NB4 (cell line): ENCODE data around the gene CADPS2.

Experiments used
- DNase-seq: peaks from one replicate; pipeline ENCODE4 v3.0.0; 2010; ENCODE audit warnings: low read depth
- H3K4me3 ChIP-seq: one replicate; pipeline ENCODE4 v1.5.1; 2011; ENCODE audit warnings: mild to moderate bottlenecking, low read depth, low read length, moderate library complexity
- CTCF ChIP-seq: IDR thresholded peaks from one replicate; pipeline ENCODE4 v1.5.1; 2012; ENCODE audit warnings: low read depth, low read length
- MYC ChIP-seq: IDR thresholded peaks from 2 replicates; pipeline ENCODE4 v1.6.1; 2011; ENCODE audit warnings: low read depth, low read length
- POLR2A ChIP-seq: IDR thresholded peaks from 2 replicates; pipeline ENCODE4 v1.6.1; 2011; ENCODE audit warnings: mild to moderate bottlenecking; ENCODE audit not compliant: insufficient read length; ENCODE audit errors: extremely low read depth
- TF ChIP-seq, protein P1 (sequence below): IDR thresholded peaks from 2 replicates; pipeline ENCODE4 v1.6.1; 2011; ENCODE audit warnings: low read depth, low read length

Gene CADPS2

GRCh38 chr7:122886357-122887081 lies at the start of gene CADPS2:
Gene CADPS2, minus strand, starts transcription at chr7:122886460. Its CDS starts 123 bp downstream, at chr7:122886337.
- no peak within 1 kb of the TSS for H3K4me3 ChIP-seq
- TF ChIP-seq POLR2A (no peak), MYC (no peak), CTCF (no peak)
- TF ChIP-seq, protein P1, sequence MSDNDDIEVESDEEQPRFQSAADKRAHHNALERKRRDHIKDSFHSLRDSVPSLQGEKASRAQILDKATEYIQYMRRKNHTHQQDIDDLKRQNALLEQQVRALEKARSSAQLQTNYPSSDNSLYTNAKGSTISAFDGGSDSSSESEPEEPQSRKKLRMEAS: no peak
- DNase-seq: no peak

DNA sequence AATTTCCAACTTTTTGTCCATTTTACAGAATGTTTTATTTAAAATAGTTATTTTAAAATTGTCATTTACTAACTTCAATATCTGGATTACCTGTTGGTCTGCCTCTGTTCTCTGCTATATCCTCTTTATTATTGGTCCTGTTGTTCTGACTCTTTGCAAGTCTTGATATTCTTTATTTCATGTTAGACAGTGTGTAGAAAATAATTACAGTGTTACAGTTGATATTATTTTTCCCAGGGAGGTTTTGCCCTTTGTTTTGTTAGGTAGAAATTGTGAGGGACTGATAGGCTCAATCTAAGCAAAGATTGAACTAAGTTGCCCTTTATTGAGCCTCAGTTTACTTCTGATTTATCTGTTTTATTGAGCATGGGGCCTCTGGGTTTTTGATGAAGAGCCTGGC lies 49.4 kb upstream of the CADPS2 start:
- H3K4me3 ChIP-seq: no peak overlapping the region
- DNase-seq: no peak
- TF ChIP-seq, protein P1: no peak
- TF ChIP-seq POLR2A (no peak), CTCF (no peak), MYC (no peak)

DNA sequence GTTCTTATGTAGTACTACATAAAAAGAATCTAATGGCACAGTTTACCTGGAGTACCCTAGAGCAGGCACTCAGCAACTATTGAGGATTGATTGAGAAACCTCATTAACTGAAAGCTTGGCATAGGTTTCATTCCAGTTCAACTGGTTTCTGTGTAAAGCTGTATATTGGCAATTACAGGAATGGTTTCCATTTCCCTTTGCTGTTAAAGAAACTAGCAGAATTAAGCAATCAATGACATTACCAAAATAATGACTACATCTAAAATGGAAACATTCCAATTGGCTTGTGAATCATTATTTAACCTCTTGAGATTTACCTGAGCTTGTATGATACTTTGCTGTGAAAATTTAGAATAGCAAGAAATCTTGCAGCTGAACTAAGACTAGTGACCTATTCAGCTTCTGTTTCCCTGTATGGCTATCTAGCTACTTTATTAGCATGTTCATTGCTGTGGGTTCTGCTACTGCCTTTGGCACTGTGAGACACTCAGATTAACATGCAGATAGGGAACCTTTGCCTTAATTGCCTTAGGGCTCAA lies 33.5 kb upstream of the CADPS2 start:
- DNase-seq: no peak
- TF ChIP-seq CTCF (no peak), POLR2A (no peak), MYC (no peak)
- TF ChIP-seq, protein P1: no peak
- H3K4me3 ChIP-seq: no peak overlapping the region

GRCh38 chr7:122914812-122915211 lies 28.6 kb upstream of the CADPS2 start:
- DNase-seq: no peak
- TF ChIP-seq POLR2A (no peak), MYC (no peak), CTCF (no peak)
- TF ChIP-seq, protein P1: no peak
- H3K4me3 ChIP-seq: no peak overlapping the region

GRCh38 chr7:122913608-122914007 lies 27.3 kb upstream of the CADPS2 start:
- no peak for TF ChIP-seq MYC
- TF ChIP-seq, protein P1: no peak
- no peak for TF ChIP-seq POLR2A
- no peak for TF ChIP-seq CTCF
- no peak overlapping the region for H3K4me3 ChIP-seq
- no peak for DNase-seq
